ENCODE measurements around the gene COL6A3. TPM values are rescaled to one million over a fixed set of nuclear protein-coding genes. Genes with fewer than 3 reads are reported as not detected.

The COL6A3 gene
- total RNA-seq, 4 donors from 2014 or later, result 105 to 712 (median 274) TPM

GRCh38 chr2:237371856-237372255, 42.1 kb downstream of the COL6A3 start:
- no peak for ATAC-seq (ENCODE audit: low FRiP score)
- TF ChIP-seq CTCF (IDR thresholded peaks at IDR 0.05), result no peak
- DNase-seq (ENCODE audit: low spot score), result no peak

- DNase-seq (ENCODE audit: low spot score), result no peak
- ATAC-seq (ENCODE audit: low FRiP score), result no peak
- no peak for TF ChIP-seq CTCF (IDR thresholded peaks at IDR 0.05)
Observed at GRCh38 chr2:237365671-237366070, 48.3 kb downstream of the COL6A3 start.

- DNase-seq (ENCODE audit: low spot score), result no peak
- ATAC-seq (ENCODE audit: low FRiP score), result no peak
- no peak for TF ChIP-seq CTCF (IDR thresholded peaks at IDR 0.05)
Observed at GRCh38 chr2:237364655-237365054, 49.3 kb downstream of the COL6A3 start.

- ATAC-seq (ENCODE audit: low FRiP score) (no peak), DNase-seq (ENCODE audit: low spot score) (no peak)
- no peak for TF ChIP-seq CTCF (IDR thresholded peaks at IDR 0.05)
Observed at GRCh38 chr2:237361194-237362004, 52.6 kb downstream of the COL6A3 start.

GRCh38 chr2:237359894-237360780, 53.8 kb downstream of the COL6A3 start:
- ATAC-seq (ENCODE audit: low FRiP score), result no peak
- no peak for TF ChIP-seq CTCF (IDR thresholded peaks at IDR 0.05)
- no peak for DNase-seq (ENCODE audit: low spot score)

- no peak for DNase-seq (ENCODE audit: low spot score)
- ATAC-seq (ENCODE audit: low FRiP score), result no peak
- TF ChIP-seq CTCF (IDR thresholded peaks at IDR 0.05), result no peak
Observed at GRCh38 chr2:237359518-237359840, 54.5 kb downstream of the COL6A3 start.

All from omental fat pad (tissue), 4 donors.